Breast epithelium (tissue), 4 donors: ENCODE results near the gene IFI44L. TPM values are rescaled to one million over a fixed set of nuclear protein-coding genes. Genes with fewer than 3 reads are reported as not detected.

Experiments
- DNase-seq, 2 donors: peaks; one replicate each; pipeline ENCODE4 v3.0.0-alpha.2; 2019; ENCODE audit warnings: low spot score in 2 of 2
- H3K27ac ChIP-seq, 2 donors: fragments of 200-600 bp; sonication (generic) in 1 of 2; one replicate each; pipeline ENCODE4 v1.5.1; 2016 to 2019; ENCODE audit warnings: mild to moderate bottlenecking in 1 of 2
- H3K27me3 ChIP-seq, 2 donors: fragments of 200-600 bp; sonication (generic) in 1 of 2; one replicate each; pipeline versions ENCODE4 v1.5.1 to v1.6.0; 2017 to 2019; ENCODE audit warnings: control low read depth in 1 of 2, mild to moderate bottlenecking in 1 of 2
- H3K36me3 ChIP-seq: fragments of 200-600 bp; one replicate; pipeline ENCODE4 v1.5.1; 2019
- H3K4me1 ChIP-seq, 2 donors: fragments of 200-600 bp; sonication (generic); one replicate each; pipeline ENCODE4 v1.5.1; 2016 to 2019; ENCODE audit warnings: control low read depth in 1 of 2
- H3K4me3 ChIP-seq, 3 donors: fragments of 200-600 bp; sonication (generic); 1 replicate in 2 of 3; 2 replicates in 1 of 3; pipeline ENCODE4 v1.5.1; 2016 to 2019; ENCODE audit warnings: mild to moderate bottlenecking in 3 of 3, moderate library complexity in 2 of 3
- H3K9me3 ChIP-seq, 2 donors: fragments of 200-600 bp; sonication (generic) in 1 of 2; one replicate each; pipeline ENCODE4 v1.5.1; 2016 to 2019; ENCODE audit warnings: control low read depth in 1 of 2
- POLR2A ChIP-seq: fragments of 450-650 bp; IDR thresholded peaks from one replicate; pipeline ENCODE4 v1.6.1; 2016; ENCODE audit warnings: antibody characterized with exemption, mild to moderate bottlenecking, moderate library complexity
- POLR2AphosphoS5 ChIP-seq, 3 donors: sonication (generic); formaldehyde crosslinking; IDR thresholded peaks; one replicate each; pipeline ENCODE4 v1.6.1; 2017; ENCODE audit warnings: antibody characterized with exemption in 3 of 3
- intact Hi-C: fragments of 100-400 bp; cut with DNase I; formaldehyde crosslinking; loops from one replicate; pipeline ENCODE4 v1.15.1; 2023; ENCODE audit warnings: low total_unique reads
- total RNA-seq, 3 donors: library from RNA; depleted of rRNA; stranded (reverse); fragments of >200 nt; gene quantifications; one replicate each; pipeline ENCODE4 v1.1.0, GENCODE V29; 2016
- TF ChIP-seq, protein P1 (sequence below), 3 donors: fragments of 450-650 bp; IDR thresholded peaks; one replicate each; pipeline ENCODE4 v1.5.1; 2016 to 2017; ENCODE audit warnings: antibody characterized with exemption in 3 of 3, mild to moderate bottlenecking in 3 of 3, moderate library complexity in 3 of 3

The IFI44L gene
- total RNA-seq, result 10 to 100 TPM in 1 of 3 donors, 1 to 10 TPM in 2; 4.3 to 13.4 (median 7.8) TPM

GRCh38 chr1:78619803-78620579 is at the start of gene IFI44L:
Gene IFI44L (plus strand): TSS chr1:78620448. CDS start chr1:78627916, 7,468 bp downstream.
- TF ChIP-seq POLR2AphosphoS5 (IDR thresholded peaks at IDR 0.05) (peak in 1 of 3 donors; percentile 39), POLR2A (no peak)
- peak within 1 kb of the TSS; percentile 37 to 57 (median 44) for H3K4me3 ChIP-seq
- H3K4me1 ChIP-seq, result no peaks in the 10 kb centered on the region
- no peaks in the 10 kb centered on the region for H3K27me3 ChIP-seq
- H3K36me3 ChIP-seq, result no peaks in the 10 kb centered on the region
- peak in 1 of 2 donors; percentile 39 for DNase-seq
- no peaks in the 10 kb centered on the region for H3K9me3 ChIP-seq
- H3K27ac ChIP-seq, result peak within 1 kb of the TSS; percentile 79 to 84
- intact Hi-C loops, result no loop called here

- no peak overlapping the region for H3K27ac ChIP-seq
- H3K27me3 ChIP-seq, result no peaks in the 10 kb centered on the region
- no peaks in the 10 kb centered on the region for H3K9me3 ChIP-seq
- no peak overlapping the region for H3K4me3 ChIP-seq
- no peaks in the 10 kb centered on the region for H3K4me1 ChIP-seq
- intact Hi-C loops, result no loop called here
- DNase-seq, result no peak
- no peaks in the 10 kb centered on the region for H3K36me3 ChIP-seq
- TF ChIP-seq, protein P1, sequence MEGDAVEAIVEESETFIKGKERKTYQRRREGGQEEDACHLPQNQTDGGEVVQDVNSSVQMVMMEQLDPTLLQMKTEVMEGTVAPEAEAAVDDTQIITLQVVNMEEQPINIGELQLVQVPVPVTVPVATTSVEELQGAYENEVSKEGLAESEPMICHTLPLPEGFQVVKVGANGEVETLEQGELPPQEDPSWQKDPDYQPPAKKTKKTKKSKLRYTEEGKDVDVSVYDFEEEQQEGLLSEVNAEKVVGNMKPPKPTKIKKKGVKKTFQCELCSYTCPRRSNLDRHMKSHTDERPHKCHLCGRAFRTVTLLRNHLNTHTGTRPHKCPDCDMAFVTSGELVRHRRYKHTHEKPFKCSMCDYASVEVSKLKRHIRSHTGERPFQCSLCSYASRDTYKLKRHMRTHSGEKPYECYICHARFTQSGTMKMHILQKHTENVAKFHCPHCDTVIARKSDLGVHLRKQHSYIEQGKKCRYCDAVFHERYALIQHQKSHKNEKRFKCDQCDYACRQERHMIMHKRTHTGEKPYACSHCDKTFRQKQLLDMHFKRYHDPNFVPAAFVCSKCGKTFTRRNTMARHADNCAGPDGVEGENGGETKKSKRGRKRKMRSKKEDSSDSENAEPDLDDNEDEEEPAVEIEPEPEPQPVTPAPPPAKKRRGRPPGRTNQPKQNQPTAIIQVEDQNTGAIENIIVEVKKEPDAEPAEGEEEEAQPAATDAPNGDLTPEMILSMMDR (IDR thresholded peaks at IDR 0.05), result no peak
- TF ChIP-seq POLR2AphosphoS5 (IDR thresholded peaks at IDR 0.05) (no peak), POLR2A (no peak)
Measured at GRCh38 chr1:78570539-78570938, 49.7 kb upstream of the IFI44L start.

DNA sequence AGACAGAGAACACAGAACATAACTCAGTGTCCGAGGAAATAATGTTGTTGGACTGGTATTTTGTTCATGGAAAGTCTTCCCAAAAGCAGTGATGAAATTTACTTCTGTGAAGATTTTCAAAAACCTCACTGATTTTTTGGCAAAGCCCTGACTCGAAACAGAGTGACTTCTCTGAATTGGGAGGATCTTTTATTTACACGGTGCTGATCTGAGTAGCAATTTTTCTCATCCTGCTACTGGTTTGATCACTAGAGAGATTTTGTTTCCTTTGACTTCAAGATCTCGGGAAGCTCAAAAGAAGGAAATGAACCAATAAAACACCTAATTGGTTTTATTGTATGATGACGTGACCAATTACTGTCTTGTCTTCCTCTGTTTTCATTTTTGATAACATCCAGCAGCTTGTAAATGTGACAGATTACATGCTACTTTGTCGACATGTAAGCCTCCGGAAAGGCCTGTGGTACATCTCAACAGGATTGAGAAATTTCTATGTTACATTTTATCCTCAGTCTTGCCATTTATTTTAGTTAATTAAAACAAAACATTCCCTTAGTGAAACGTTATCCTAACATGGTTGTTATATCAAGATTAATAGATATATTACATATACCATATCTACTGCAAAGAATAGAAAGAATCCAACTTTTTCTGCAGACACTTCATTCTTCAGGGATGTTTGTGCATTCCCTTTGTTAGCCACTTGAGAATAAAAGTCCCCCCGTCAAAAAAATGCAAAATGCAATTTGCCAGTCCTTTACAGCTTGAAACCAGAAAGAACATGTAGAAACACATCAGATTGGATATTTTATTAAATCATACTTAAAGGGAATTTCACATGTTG is 42.8 kb upstream of the IFI44L start:
- Histone ChIP-seq H3K27ac (no peak overlapping the region), H3K4me3 (no peak overlapping the region), H3K4me1 (no peaks in the 10 kb centered on the region), H3K9me3 (no peaks in the 10 kb centered on the region), H3K36me3 (no peaks in the 10 kb centered on the region), H3K27me3 (no peaks in the 10 kb centered on the region)
- DNase-seq, result no peak
- TF ChIP-seq POLR2AphosphoS5 (IDR thresholded peaks at IDR 0.05), result no peak
- TF ChIP-seq, protein P1 (IDR thresholded peaks at IDR 0.05), result no peak
- TF ChIP-seq POLR2A, result no peak
- intact Hi-C loops, result no loop called here

DNA sequence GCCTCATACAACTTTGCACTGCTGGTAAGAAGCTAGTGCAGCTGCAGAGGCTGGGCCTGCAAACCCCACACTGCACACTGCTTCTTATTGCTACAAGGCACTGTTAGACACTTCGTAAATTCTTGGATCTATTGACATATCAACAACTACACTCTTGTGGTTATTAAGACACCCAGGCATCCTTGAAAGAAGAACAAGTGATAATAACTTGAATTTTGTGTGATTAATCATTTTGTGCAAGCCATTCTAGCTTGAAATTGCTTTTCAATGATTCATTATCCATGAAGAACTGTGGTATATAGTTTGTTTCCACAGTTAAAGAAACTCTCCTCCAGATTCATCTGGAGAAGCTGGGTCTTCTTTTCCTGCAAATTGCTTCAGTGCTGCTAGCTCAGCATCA is 33.7 kb upstream of the IFI44L start:
- no peak overlapping the region for H3K27ac ChIP-seq
- H3K27me3 ChIP-seq, result no peaks in the 10 kb centered on the region
- no peak for DNase-seq
- no peaks in the 10 kb centered on the region for H3K36me3 ChIP-seq
- intact Hi-C loops, result no loop called here
- H3K4me1 ChIP-seq, result no peaks in the 10 kb centered on the region
- H3K4me3 ChIP-seq, result no peak overlapping the region
- TF ChIP-seq, protein P1 (IDR thresholded peaks at IDR 0.05), result no peak
- no peak for TF ChIP-seq POLR2A
- no peak for TF ChIP-seq POLR2AphosphoS5 (IDR thresholded peaks at IDR 0.05)
- H3K9me3 ChIP-seq, result no peaks in the 10 kb centered on the region

- no peaks in the 10 kb centered on the region for H3K27me3 ChIP-seq
- no peaks in the 10 kb centered on the region for H3K4me1 ChIP-seq
- intact Hi-C loops, result no loop called here
- no peaks in the 10 kb centered on the region for H3K36me3 ChIP-seq
- H3K27ac ChIP-seq, result no peak overlapping the region
- no peaks in the 10 kb centered on the region for H3K9me3 ChIP-seq
- DNase-seq, result no peak
- TF ChIP-seq POLR2A (no peak), POLR2AphosphoS5 (IDR thresholded peaks at IDR 0.05) (no peak)
- TF ChIP-seq, protein P1 (IDR thresholded peaks at IDR 0.05), result no peak
- H3K4me3 ChIP-seq, result no peak overlapping the region
Measured at GRCh38 chr1:78587211-78587610, 33.0 kb upstream of the IFI44L start.
